Renal cortical epithelial cell (primary cell): ENCODE data around the gene FOXL2NB. TPM values are rescaled to one million over a fixed set of nuclear protein-coding genes. Genes with fewer than 3 reads are reported as not detected.
A peak's percentile ranks its signal among the peaks of the same experiment; 100 is the strongest.

Experiments
- DNase-seq: peaks from one replicate; pipeline ENCODE4 v3.0.0-alpha.2; 2011; ENCODE audit warnings: low read depth
- total RNA-seq: library from RNA; depleted of rRNA; stranded (reverse); fragments of >200 nt; gene quantifications from 2 replicates; pipeline ENCODE4 v1.2.3, GENCODE V29; 2014

FOXL2NB gene
- total RNA-seq, 1 donor from 2014 or later: 2.9 TPM

DNA sequence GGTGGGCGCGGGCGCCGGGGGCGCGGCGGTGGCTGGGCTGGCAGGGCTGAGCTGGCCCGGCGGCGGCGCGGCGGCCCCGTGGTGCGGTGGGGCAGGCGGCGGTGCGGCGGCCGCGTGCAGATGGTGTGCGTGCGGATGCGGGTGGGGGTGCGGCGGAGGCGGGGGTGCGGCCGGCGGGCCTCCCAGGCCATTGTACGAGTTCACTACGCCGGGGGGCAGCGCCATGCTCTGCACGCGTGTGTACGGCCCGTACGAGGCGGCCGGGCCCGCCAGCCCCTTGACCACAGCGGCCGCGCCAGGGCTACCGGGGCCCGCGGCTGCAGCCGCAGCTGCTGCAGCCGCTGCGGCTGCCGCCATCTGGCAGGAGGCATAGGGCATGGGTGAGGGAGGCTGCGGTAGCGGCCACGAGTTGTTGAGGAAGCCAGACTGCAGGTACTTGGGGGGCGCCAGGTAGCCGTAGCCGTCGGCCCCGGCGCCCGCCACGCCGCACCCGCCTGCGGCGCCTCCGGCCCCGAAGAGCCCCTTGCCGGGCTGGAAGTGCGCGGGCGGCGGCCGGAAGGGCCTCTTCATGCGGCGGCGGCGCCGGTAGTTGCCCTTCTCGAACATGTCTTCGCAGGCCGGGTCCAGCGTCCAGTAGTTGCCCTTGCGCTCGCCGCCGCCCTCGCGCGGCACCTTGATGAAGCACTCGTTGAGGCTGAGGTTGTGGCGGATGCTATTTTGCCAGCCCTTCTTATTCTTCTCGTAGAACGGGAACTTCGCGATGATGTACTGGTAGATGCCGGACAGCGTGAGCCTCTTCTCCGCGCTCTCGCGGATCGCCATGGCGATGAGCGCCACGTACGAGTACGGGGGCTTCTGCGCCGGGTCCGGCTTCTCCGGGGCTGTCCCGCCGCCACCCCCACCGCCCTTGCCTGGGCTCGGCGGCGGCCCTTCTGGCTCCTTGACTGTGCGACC, 1.0 kb upstream of the FOXL2NB start:
- DNase-seq: no peak

DNA sequence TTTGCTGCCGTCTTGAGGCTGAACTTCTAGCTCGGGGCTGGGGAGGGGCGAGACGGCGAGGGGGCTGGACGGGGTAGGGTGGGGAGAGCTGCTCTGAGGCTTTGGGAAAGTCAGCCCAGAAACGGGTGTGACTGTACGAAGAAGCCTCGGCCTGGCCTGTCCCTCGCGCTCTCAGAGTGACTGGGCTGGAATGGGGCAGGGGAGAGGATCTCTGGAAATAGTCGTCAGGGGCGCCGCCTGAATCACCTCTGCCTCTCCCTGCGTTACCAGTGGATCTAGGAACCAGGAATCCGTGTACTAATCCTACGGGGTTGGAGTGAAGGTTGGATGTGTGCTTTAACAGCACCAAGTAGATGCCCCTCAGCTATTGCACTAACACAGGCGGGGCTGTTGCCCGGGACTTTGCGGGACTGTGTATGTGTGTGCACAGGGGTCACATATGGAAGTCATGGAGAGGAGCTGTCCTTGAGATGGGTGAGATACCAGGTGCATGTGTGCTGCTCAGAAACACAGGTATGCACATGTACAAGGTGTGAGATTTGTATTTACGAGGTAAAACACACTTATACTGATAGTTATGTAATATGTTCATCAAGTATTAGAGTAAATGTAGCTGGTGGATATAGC, 591 bp downstream of the FOXL2NB start:
- no peak for DNase-seq

DNA sequence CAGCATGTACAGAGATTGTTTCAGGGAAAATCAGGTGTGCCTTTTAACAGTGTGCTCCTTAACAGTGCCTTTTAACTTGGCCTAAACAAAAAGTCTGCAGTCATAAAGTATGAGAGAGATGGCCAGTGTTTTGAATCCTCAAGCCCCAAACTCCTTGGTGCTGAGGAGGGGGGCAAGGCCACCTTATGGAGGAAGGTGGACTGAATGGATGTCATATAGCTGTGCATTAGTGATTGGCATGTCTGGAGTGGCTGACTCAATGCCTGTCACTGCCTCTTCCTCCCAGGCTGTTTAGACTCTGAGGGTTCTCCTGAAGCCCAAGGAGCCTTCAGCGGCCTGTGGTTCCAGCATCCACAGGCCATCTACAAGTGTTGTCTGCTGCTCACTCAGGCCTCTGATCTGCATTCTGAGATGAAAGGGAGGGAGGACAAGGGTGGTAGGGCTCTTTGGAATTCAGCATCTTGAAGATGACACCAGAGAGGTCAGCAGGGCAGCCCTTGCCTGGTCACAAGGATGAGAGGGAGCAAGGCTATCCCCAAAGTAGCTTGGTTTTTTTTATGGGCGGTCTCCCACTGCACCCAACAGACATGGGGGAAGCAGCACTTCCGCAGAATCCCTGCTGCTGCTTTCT, 1.5 kb downstream of the FOXL2NB start:
- DNase-seq: no peak

DNA sequence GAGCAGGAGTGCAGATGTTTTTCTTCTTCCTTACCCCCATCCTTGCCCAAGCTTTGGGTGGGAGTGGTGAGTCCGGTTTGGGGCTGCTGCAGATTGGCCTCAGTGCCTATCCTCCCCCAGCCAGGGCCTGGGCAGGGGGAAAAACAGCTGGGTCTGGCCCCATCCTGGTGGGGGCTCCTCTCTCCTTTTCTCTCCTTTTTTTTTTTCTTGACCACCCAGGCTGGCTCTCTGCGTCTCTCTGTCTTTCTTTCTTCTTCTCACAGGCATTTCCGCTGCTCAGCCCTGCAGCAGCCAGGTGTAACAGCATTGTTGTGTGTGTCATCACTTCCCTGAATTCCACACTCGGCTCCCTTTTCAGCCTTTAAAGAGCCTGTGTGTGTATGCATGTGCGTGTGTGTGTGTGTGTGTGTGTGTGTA, 2.0 kb downstream of the FOXL2NB start:
- DNase-seq: peak; percentile 23

DNA sequence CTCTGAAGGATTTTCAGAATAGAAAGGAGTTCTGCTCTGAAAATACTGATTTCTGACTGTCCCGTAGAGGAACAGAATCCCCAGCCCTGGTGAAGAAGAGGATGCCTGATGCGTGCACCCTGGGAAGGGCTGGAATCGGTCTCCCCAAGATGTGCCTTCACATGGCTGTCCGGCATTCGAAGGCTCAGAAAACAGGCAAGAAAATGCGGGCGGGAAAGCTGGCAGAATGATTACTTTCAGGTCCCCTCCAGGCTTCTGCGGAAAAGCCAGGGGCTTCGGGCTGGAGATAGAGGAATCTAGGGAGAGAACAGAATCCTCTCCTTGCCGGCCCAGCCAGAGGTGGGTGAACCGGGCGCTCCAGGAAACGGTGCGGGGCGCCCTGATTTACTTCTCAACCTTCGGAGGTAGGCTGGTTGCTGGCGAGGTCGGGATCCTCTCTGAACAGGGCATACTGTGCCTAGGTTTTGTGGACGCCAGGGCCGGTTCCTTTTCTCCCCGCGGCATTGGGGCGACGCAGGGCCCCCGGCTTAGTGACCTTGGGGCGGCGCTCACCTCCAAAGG, 2.5 kb downstream of the FOXL2NB start:
- DNase-seq: no peak

DNA sequence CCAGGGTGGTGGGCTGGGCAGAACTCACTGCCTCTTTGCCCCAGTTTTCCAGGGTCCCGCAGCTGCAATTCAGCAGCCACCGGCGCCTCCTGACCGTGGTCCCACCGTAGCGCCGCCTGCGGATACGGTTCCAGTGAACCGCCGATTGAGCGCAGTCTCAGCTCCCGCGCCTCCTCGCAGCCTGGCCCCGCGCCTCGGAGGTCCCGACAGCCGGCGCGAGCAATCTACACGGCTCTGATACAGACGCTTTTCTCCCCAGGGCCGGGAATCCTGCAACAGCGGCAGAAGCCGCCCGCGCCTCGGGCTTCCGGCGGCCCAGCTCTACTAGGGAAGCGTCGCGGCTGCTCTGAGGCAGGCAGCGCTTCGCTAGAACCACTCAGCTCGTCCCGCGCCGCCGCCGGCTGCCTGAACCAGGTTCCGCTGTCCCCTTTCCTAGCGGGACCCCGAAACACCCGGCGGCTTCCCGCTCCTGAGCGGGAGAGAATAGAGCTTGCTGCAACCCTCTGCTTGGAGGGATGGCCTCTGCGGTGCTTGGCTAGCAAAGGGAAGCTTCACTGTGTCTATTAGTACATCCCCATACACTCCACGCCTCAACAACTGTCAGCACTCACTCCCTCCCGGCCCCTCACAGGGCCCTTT, 3.1 kb downstream of the FOXL2NB start:
- no peak for DNase-seq

DNA sequence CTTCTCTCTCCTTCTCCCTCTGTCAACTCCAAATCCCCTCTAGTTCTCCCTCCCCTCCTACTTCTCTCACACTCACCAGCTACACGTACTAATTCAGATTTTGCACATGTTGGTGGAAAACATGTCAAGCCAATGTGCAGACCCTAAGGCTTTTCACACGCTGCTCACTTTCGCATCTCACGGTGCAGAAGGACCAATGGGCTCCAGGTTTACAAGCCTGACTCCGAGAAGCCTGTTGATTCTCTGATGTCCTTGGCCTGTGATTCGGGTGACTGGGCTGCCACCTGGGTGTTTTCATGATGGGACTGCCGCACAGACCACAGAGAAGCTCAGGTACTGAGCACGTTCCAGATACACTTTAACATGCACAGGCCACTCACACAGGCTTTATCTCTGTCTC, 3.7 kb downstream of the FOXL2NB start:
- DNase-seq: no peak

DNA sequence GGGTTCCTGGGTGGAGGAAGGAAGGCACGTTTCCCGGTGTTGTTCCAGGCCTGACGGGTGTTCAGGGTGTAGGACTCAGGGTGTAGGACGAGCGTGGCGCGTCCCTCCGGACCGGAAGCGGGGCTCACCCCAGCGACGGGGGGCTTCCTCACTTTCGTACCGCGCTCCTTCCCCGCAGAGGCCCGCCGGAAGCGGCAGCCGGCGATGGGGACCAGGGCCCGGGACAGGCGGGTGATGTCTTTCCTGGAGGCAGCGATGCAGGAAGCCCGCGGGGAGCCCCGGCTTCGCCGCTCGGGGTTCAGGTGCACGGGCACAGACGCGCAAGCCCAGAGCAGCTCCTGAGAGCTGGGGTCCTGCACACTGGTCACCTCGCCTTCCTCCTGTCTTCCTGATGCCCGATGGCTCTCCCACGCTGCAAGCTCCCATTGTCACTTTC, 13.4 kb downstream of the FOXL2NB start:
- no peak for DNase-seq

DNA sequence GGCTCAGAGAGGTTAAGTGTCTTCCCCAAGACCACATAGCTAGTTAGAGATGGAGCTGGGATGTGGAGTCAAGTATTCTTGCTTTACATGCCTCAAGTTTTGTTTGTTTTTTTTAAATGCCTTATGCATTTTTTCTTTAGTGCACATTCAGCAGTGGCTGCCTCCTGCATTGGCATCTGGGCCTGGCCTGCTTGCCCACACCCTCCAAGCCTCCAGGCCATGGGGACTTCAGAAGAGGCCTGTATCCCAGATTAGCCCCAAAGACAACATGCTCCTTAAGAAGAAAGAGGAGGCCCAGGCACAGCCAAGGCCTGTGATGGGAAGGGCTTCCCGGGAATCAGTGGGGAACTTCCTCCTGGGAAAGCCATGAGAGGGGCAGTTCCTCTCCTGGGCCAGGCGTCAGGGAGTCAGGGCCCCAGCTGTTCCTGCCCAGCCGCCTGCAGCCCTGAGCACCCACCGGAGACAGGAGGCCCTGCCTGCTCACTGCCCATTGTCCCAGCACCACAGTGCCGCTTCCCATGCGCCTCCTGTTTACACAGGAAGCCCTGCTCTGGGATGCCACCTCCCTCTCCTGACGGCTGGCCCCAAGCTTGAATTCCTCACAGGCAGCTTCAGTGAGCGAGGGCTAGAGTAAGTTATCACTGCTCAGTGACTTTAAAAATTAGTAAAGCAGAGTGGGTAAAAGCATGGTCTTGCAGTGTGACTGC, 16.0 kb downstream of the FOXL2NB start:
- no peak for DNase-seq

DNA sequence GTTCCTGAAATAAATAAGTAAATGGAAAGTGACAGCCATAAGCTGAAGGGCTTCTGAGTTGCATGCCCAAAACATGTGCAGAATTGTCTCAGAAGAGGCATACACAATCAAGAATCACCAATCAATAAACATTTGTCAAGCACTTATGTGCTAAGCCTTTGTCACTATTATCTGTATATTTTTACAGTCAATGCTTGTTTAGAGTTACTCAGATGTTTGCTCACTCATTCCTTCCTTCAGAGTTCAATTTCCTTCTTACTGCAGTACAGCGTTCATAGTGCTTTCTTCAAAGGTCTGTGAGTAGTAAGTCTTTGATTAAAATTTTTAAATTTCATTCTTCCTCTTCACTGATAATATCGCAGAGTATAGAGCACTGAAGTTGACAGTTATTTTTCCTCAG, 17.2 kb downstream of the FOXL2NB start:
- no peak for DNase-seq

DNA sequence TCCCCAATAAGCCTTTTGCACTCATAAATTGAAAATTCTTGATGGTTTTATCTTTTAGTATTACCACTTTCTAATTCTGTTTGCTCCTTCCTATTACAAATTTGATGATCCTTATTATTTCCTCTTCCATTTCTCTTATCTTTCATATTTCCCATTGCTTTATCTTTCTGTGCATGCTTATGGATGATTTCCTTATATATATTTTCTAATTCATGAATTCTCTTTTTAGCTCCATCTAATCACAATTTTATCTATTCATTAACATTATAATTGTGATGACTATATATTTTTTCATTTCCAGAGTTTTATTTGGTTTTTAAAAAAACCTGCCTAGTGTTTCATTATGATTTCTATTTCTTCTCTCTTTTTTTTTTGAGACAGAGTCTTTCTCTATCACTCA, 17.9 kb downstream of the FOXL2NB start:
- DNase-seq: no peak

DNA sequence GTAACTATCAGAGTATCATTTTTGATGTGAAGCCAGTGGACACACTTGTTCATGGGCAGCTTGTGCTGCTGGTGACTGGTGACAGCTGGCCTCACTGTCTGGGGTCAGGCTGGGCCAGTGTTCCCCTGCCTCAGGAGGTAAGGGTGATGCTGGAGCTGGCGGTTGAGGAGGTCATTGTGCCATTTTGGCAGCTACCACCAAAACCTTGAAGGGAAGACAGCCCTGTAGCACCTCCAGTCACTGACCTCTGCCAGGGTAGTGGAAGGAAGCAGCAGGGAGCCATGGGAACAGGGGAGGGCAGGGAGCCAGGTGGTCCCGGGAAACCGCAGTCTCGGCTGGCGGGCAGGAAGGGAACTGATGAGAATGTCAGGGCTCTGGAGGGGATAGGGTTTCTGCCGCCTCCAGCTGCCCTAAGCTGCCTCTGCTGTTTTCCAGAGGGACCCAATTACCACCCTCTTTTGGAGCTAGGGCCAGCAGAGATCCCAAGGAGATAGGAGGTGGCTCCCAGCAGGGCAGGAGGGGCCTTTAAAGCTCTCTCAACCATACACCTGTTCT, 24.8 kb downstream of the FOXL2NB start:
- DNase-seq: no peak

DNA sequence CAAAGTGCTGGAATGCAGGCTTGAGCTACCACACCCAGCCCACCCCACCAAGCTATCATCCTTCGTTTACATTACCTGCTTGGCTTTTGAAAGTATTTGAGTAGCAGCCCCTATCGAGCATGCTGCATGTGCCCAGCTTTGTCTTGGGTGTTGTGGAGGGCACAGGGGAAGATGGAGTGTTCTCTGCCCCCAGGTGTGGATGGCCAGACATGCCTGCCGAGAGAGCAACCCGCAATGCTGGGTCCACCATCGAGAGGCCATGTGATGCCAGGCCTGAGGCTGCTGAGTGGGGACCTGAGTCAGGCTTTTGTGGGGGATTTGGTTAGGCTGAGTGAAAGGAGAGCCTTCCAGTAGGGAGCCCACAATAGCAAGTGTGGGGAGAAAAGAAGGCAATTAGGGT, 25.9 kb downstream of the FOXL2NB start:
- DNase-seq: no peak

DNA sequence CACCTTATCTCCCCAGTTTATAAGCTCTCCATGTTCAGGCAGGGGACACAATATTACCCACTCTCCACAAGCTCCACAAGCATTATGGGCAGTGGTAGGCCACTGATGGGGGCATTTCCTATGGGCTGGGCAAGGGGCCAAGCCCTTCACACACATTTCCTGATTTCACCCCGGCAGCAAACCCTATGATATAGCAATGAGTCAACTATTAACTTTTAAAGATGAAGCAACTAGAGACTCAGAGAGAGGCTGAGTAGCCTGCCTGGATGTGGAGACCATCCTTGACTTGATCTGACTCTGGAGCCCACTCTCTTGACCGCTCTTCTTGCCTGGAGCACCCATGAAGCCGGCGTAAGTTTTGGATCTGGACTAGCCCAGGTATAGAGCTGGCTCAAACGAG, 27.4 kb downstream of the FOXL2NB start:
- DNase-seq: peak; percentile 57

DNA sequence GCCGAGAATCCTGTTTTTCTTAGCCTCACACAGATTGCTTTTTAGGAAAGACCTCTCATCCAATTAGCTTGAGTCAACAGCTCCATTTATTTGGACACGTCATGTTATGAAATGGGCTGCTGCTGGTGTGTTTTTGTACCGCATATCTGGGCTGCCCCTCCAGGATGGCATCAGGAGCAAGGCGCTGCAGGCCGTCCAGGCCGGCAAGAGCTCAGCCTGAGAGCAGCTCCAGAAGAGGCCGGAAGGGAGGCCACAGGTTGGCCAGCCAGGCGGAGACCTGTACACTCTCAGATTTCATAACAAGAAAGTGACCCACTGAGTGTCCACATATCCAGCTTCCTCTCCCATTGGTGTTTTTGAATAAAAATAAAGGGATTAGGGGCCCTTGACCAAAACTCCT, 28.3 kb downstream of the FOXL2NB start:
- no peak for DNase-seq

DNA sequence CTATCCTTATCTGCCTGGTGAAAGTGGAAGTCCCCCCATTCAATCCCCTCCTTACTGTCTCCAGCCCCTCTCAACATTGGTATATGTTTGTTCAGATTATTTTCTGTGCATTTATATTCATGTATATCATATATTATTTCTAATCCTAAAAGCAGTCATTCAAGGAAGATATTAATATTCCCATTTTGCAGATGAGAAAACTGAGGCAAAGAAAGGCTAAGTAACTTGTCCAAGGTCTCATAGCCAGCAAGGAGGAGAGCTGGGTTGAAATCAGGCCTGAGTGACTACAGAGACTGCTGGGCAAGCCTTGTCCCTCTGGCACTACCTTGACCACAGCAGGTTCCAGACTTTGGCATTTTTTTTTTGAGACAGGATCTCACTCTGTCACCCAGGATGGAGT, 29.0 kb downstream of the FOXL2NB start:
- DNase-seq: no peak

DNA sequence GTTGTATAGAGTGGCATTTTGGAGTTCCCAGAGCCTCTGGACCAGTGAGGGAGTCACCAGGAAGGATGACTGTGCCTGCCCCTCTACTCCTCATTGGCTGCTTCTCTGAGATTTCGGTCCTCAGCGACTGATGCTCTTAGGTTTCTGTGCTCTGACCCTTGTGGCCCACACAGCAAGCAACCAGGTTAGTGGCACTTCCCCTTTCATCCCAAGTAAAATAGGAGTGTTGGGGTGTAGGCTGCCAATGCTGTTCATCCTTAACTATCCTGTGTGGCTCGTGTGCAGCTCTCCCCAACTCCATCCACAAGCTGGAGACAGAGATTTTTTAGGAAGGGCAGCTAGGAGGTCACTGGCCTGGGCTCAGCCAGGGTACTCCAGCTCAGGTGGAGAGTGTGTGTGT, 37.8 kb downstream of the FOXL2NB start:
- DNase-seq: no peak

DNA sequence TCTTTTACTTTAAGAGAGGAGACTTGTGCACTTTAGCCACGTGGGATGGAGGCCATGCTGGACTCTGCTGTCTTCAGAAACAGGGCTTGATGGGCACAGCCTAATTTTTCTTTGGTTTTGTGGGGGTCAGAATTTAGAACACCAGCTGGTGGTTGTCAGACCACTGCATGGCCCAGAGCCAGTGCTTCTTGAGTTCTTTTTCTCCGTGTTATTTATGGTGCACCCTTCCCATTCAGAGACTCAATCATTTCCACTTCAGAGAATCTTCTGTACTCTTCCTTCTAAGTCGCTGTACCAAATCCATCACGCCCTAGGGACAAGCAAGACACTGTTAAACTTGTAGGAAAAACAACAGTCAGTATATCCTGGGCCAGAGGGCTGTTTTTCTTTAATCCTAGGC, 38.9 kb downstream of the FOXL2NB start:
- no peak for DNase-seq

DNA sequence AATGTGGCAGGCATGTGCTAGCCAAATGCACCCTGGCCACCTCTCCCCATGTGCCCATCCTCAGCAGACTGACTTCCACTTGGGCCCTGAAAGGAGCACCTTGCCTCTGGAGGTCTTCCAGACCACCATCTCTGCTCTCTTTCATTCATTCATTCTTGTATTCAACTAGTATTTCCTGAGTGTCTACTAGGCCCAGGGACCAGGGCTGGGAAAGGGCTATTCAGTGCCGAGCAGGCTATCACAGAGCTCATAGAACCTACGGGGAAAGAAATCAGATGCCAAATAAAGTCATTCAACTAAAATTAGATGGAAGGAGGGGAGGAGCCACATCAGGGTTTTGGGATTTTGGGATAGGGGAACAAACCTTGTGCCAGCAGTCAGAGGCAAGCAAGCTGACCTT, 40.2 kb downstream of the FOXL2NB start:
- DNase-seq: no peak

DNA sequence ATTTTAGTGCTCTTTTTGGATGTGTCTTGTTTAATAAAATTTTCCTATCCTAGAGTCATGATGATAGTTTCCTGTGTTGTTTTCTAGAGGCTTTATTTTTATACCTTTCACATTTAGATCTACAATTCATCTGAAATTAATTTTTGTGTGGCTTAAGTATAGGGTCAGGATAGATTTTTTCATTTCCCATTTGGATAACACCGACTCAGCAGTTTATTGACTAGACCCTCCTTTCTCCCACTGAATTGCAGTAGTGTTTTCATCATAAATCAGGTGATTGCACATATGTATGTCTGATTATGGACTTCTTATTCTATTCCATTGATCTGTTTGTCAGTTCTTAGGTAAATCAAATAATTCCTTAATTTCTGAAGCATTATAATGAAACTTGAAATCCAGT, 48.7 kb downstream of the FOXL2NB start:
- no peak for DNase-seq
